Activated naive CD8-positive, alpha-beta T cell (primary cell): Measurements from ENCODE around the gene ITFG1.

Experiments used
- H3K27ac Mint-ChIP-seq: one replicate; pipeline ENCODE4 v1.8.0; 2021; ENCODE audit warnings: mixed read lengths
- H3K27me3 Mint-ChIP-seq: one replicate; pipeline ENCODE4 v1.8.0; 2021; ENCODE audit warnings: mixed read lengths
- H3K36me3 Mint-ChIP-seq: one replicate; pipeline ENCODE4 v1.8.0; 2021; ENCODE audit warnings: mixed read lengths
- H3K4me1 Mint-ChIP-seq: one replicate; pipeline ENCODE4 v1.8.0; 2021; ENCODE audit warnings: low read depth, mixed read lengths
- H3K4me3 Mint-ChIP-seq: one replicate; pipeline ENCODE4 v1.8.0; 2021; ENCODE audit warnings: mild to moderate bottlenecking, mixed read lengths
- H3K9me3 Mint-ChIP-seq: one replicate; pipeline ENCODE4 v1.8.0; 2021; ENCODE audit warnings: low read depth, mixed read lengths

The ITFG1 gene

GRCh38 chr16:47136099-47136842 is 324.6 kb downstream of the ITFG1 start:
- Mint-ChIP-seq H3K9me3 (no peaks in the 10 kb centered on the region), H3K4me3 (no peak overlapping the region), H3K36me3 (no peaks in the 10 kb centered on the region), H3K4me1 (peaks cover 4% of the 10 kb centered on the region), H3K27me3 (no peaks in the 10 kb centered on the region), H3K27ac (no peak overlapping the region)

- Mint-ChIP-seq H3K27me3 (no peaks in the 10 kb centered on the region), H3K4me1 (peaks cover 4% of the 10 kb centered on the region), H3K27ac (no peak overlapping the region), H3K36me3 (no peaks in the 10 kb centered on the region), H3K9me3 (no peaks in the 10 kb centered on the region), H3K4me3 (no peak overlapping the region)
Observed at GRCh38 chr16:47134550-47134949, 326.3 kb downstream of the ITFG1 start.

- no peaks in the 10 kb centered on the region for H3K9me3 Mint-ChIP-seq
- H3K4me3 Mint-ChIP-seq = no peak overlapping the region
- peaks cover 4% of the 10 kb centered on the region for H3K4me1 Mint-ChIP-seq
- H3K27ac Mint-ChIP-seq = no peak overlapping the region
- no peaks in the 10 kb centered on the region for H3K27me3 Mint-ChIP-seq
- peaks cover 2% of the 10 kb centered on the region for H3K36me3 Mint-ChIP-seq
Observed at GRCh38 chr16:47132308-47132707, 328.6 kb downstream of the ITFG1 start.

- no peaks in the 10 kb centered on the region for H3K9me3 Mint-ChIP-seq
- H3K36me3 Mint-ChIP-seq = peaks cover 8% of the 10 kb centered on the region
- H3K4me1 Mint-ChIP-seq = no peaks in the 10 kb centered on the region
- no peak overlapping the region for H3K27ac Mint-ChIP-seq
- H3K4me3 Mint-ChIP-seq = no peak overlapping the region
- H3K27me3 Mint-ChIP-seq = no peaks in the 10 kb centered on the region
Observed at GRCh38 chr16:47129755-47130435, 331.0 kb downstream of the ITFG1 start.

- H3K4me3 Mint-ChIP-seq = no peak overlapping the region
- peaks cover 10% of the 10 kb centered on the region for H3K36me3 Mint-ChIP-seq
- no peaks in the 10 kb centered on the region for H3K9me3 Mint-ChIP-seq
Observed at GRCh38 chr16:47127541-47127940, 333.3 kb downstream of the ITFG1 start.

GRCh38 chr16:47125757-47126156 is 335.1 kb downstream of the ITFG1 start:
- Mint-ChIP-seq H3K4me3 (no peak overlapping the region), H3K36me3 (peaks cover 14% of the 10 kb centered on the region), H3K4me1 (no peaks in the 10 kb centered on the region), H3K27ac (no peak overlapping the region), H3K27me3 (peaks cover 2% of the 10 kb centered on the region), H3K9me3 (no peaks in the 10 kb centered on the region)

More at GRCh38 chr16:47127541-47127940, 333.3 kb downstream of the ITFG1 start:
- Mint-ChIP-seq H3K27me3 (peaks cover 2% of the 10 kb centered on the region), H3K4me1 (no peaks in the 10 kb centered on the region), H3K27ac (no peak overlapping the region)

- H3K27ac Mint-ChIP-seq = no peak overlapping the region
- no peaks in the 10 kb centered on the region for H3K9me3 Mint-ChIP-seq
- peaks cover under 1% of the 10 kb centered on the region for H3K36me3 Mint-ChIP-seq
- H3K4me3 Mint-ChIP-seq = no peak overlapping the region
- H3K27me3 Mint-ChIP-seq = no peaks in the 10 kb centered on the region
- peaks cover 5% of the 10 kb centered on the region for H3K4me1 Mint-ChIP-seq
Observed at GRCh38 chr16:47113130-47113529, 347.7 kb downstream of the ITFG1 start.

- Mint-ChIP-seq H3K27me3 (no peaks in the 10 kb centered on the region), H3K27ac (no peak overlapping the region), H3K9me3 (no peaks in the 10 kb centered on the region), H3K36me3 (peaks cover 2% of the 10 kb centered on the region), H3K4me3 (no peak overlapping the region), H3K4me1 (peaks cover 5% of the 10 kb centered on the region)
Observed at GRCh38 chr16:47110939-47111338, 349.9 kb downstream of the ITFG1 start.

- peaks cover 5% of the 10 kb centered on the region for H3K36me3 Mint-ChIP-seq
Observed at GRCh38 chr16:47109361-47109760, 351.5 kb downstream of the ITFG1 start.

More at GRCh38 chr16:47109361-47109760, 351.5 kb downstream of the ITFG1 start:
- no peak overlapping the region for H3K4me3 Mint-ChIP-seq
- H3K9me3 Mint-ChIP-seq = no peaks in the 10 kb centered on the region
- no peak overlapping the region for H3K27ac Mint-ChIP-seq
- H3K27me3 Mint-ChIP-seq = no peaks in the 10 kb centered on the region
- peaks cover 5% of the 10 kb centered on the region for H3K4me1 Mint-ChIP-seq
